Upper lobe of left lung (tissue), 6 donors: ENCODE measurements around the gene FAM227B. TPM values are rescaled to one million over a fixed set of nuclear protein-coding genes. Genes with fewer than 3 reads are reported as not detected.
A peak's percentile ranks its signal among the peaks of the same experiment; 100 is the strongest.

Experiments
- ATAC-seq, 2 donors: fragments of 200-7000 bp; cut with Tn5 transposase; one replicate each; pipeline ENCODE4 v1.9.1; 2022; ENCODE audit warnings: mild to moderate bottlenecking in 2 of 2, moderate library complexity in 2 of 2; ENCODE audit not compliant: low FRiP score in 2 of 2
- DNase-seq, 2 donors: peaks; one replicate each; pipeline ENCODE4 v3.0.0-alpha.2; 2019 to 2020
- H3K27ac ChIP-seq, 4 donors: fragments of 200-600 bp; sonication (generic); one replicate each; pipeline ENCODE4 v1.5.1; 2016 to 2019
- H3K27me3 ChIP-seq, 4 donors: fragments of 200-600 bp; sonication (generic); one replicate each; pipeline ENCODE4 v1.5.1; 2017 to 2019
- H3K36me3 ChIP-seq, 4 donors: fragments of 200-600 bp; sonication (generic); one replicate each; pipeline ENCODE4 v1.5.1; 2016 to 2019
- H3K4me1 ChIP-seq, 4 donors: fragments of 200-600 bp; sonication (generic); one replicate each; pipeline ENCODE4 v1.5.1; 2018 to 2019
- H3K4me3 ChIP-seq, 4 donors: fragments of 200-600 bp; sonication (generic); one replicate each; pipeline ENCODE4 v1.5.1; 2017 to 2019; ENCODE audit warnings: mild to moderate bottlenecking in 2 of 4, moderate library complexity in 1 of 4
- H3K9me3 ChIP-seq, 4 donors: fragments of 200-600 bp; sonication (generic); one replicate each; pipeline ENCODE4 v1.5.1; 2018 to 2019
- CTCF ChIP-seq, 6 experiments: fragments of 450-650 bp in 4 of 6; fragments of 200-600 bp in 2 of 6; sonication (generic) in 2 of 6; IDR thresholded peaks; one replicate each; pipeline ENCODE4 v1.5.1; 2016 to 2019; ENCODE audit warnings: antibody characterized with exemption in 6 of 6
- EP300 ChIP-seq, 4 donors: sonication (generic); formaldehyde crosslinking; IDR thresholded peaks; one replicate each; pipeline ENCODE4 v1.5.1; 2017; ENCODE audit warnings: antibody characterized with exemption in 4 of 4, control low read depth in 2 of 4
- POLR2A ChIP-seq, 4 donors: fragments of 450-650 bp; IDR thresholded peaks; one replicate each; pipeline ENCODE4 v1.5.1; 2016 to 2017; ENCODE audit warnings: antibody characterized with exemption in 4 of 4, mild to moderate bottlenecking in 2 of 4
- POLR2AphosphoS5 ChIP-seq, 2 donors: sonication (generic); formaldehyde crosslinking; IDR thresholded peaks; one replicate each; pipeline ENCODE4 v1.5.1; 2017; ENCODE audit warnings: antibody characterized with exemption in 2 of 2
- WGBS, 2 donors: methylation state at CpG; one replicate each; pipeline ENCODE4 v1.1.5; 2017 to 2018; 5-methylcytosine and 5-hydroxymethylcytosine counted together
- total RNA-seq, 6 donors: library from RNA; depleted of rRNA in 4 of 6; stranded (reverse); fragments of >200 nt in 4 of 6; gene quantifications; one replicate each; pipeline versions ENCODE4 v1.1.0 to v1.2.1, GENCODE V29; 2016 to 2021
- donor health status: DM: no; HTN: no; CAD: no; lungs with moderate emphysema.
- donor health status: DM: no; HTN: yes; CAD: no; lungs with severe emphysema.

FAM227B gene
- total RNA-seq, 6 donors from 2014 or later, result 2.6 to 25.1 (median 2.9) TPM; not detected in 1

GRCh38 chr15:49645277-49645676 is 24.7 kb upstream of the FAM227B start:
- Histone ChIP-seq H3K36me3 (peaks cover 0 to 7% (median 2%) of the 10 kb centered on the region in 4 donors), H3K27me3 (no peaks in the 10 kb centered on the region), H3K4me3 (no peak overlapping the region), H3K4me1 (peaks cover 0 to 6% (median 0%) of the 10 kb centered on the region in 4 donors), H3K9me3 (no peaks in the 10 kb centered on the region), H3K27ac (peak overlapping the region in 1 of 4 donors; percentile 5)
- ATAC-seq, result no peak
- no peak for DNase-seq
- no peak for TF ChIP-seq POLR2A (IDR thresholded peaks at IDR 0.05)
- TF ChIP-seq POLR2AphosphoS5 (IDR thresholded peaks at IDR 0.05), result no peak
- no peak for TF ChIP-seq CTCF (IDR thresholded peaks at IDR 0.05)
- no peak for TF ChIP-seq EP300 (IDR thresholded peaks at IDR 0.05)

GRCh38 chr15:49644364-49644794 is 23.8 kb upstream of the FAM227B start:
- Histone ChIP-seq H3K27ac (peak overlapping the region in 1 of 4 donors; percentile 5), H3K36me3 (peaks cover 0 to 7% (median 2%) of the 10 kb centered on the region in 4 donors), H3K27me3 (no peaks in the 10 kb centered on the region), H3K4me1 (peaks cover 0 to 6% (median 0%) of the 10 kb centered on the region in 4 donors), H3K4me3 (no peak overlapping the region), H3K9me3 (no peaks in the 10 kb centered on the region)
- WGBS, 2 donors, result 97 to 100% methylated on average over 1 of the region's 1 CpG
- no peak for DNase-seq
- ATAC-seq, result no peak
- TF ChIP-seq EP300 (IDR thresholded peaks at IDR 0.05) (no peak), POLR2A (IDR thresholded peaks at IDR 0.05) (no peak), POLR2AphosphoS5 (IDR thresholded peaks at IDR 0.05) (no peak), CTCF (IDR thresholded peaks at IDR 0.05) (no peak)

- no peaks in the 10 kb centered on the region for H3K4me1 ChIP-seq
- TF ChIP-seq CTCF (IDR thresholded peaks at IDR 0.05) (no peak), POLR2AphosphoS5 (IDR thresholded peaks at IDR 0.05) (no peak), POLR2A (IDR thresholded peaks at IDR 0.05) (no peak)
- H3K36me3 ChIP-seq, result peaks cover 4 to 35% (median 10%) of the 10 kb centered on the region in 4 donors
- no peaks in the 10 kb centered on the region for H3K27me3 ChIP-seq
- 91 to 93% methylated on average over 4 of the region's 4 CpGs for WGBS, 2 donors
- H3K27ac ChIP-seq, result no peak overlapping the region
- H3K4me3 ChIP-seq, result no peak overlapping the region
- ATAC-seq, result no peak
- H3K9me3 ChIP-seq, result no peaks in the 10 kb centered on the region
- DNase-seq, result no peak
These were observed 17.2 kb upstream of the FAM227B start for GRCh38 chr15:49637857-49638256.

- Histone ChIP-seq H3K4me1 (peaks cover 0 to 7% (median 0%) of the 10 kb centered on the region in 4 donors), H3K27me3 (no peaks in the 10 kb centered on the region), H3K36me3 (peaks cover 3 to 34% (median 11%) of the 10 kb centered on the region in 4 donors), H3K4me3 (no peak overlapping the region), H3K9me3 (peaks cover 0 to 8% (median 6%) of the 10 kb centered on the region in 4 donors), H3K27ac (no peak overlapping the region)
- ATAC-seq (no peak), DNase-seq (no peak)
- WGBS, 2 donors, result 95 to 96% methylated on average over 2 of the region's 2 CpGs
- TF ChIP-seq POLR2A (IDR thresholded peaks at IDR 0.05) (no peak), POLR2AphosphoS5 (IDR thresholded peaks at IDR 0.05) (no peak), EP300 (IDR thresholded peaks at IDR 0.05) (no peak), CTCF (IDR thresholded peaks at IDR 0.05) (no peak)
These were observed 7.8 kb upstream of the FAM227B start for GRCh38 chr15:49628379-49628778.

- ATAC-seq, result no peak
- WGBS, 2 donors, result 74 to 79% methylated on average over 1 of the region's 1 CpG
- H3K36me3 ChIP-seq, result peaks cover 3 to 33% (median 11%) of the 10 kb centered on the region in 4 donors
These were observed 6.8 kb upstream of the FAM227B start for GRCh38 chr15:49627407-49627877.

More at GRCh38 chr15:49627407-49627877, 6.8 kb upstream of the FAM227B start:
- Histone ChIP-seq H3K4me1 (peaks cover 0 to 16% (median 4%) of the 10 kb centered on the region in 4 donors), H3K27ac (no peak overlapping the region), H3K9me3 (peaks cover 0 to 8% (median 6%) of the 10 kb centered on the region in 4 donors), H3K4me3 (no peak overlapping the region), H3K27me3 (no peaks in the 10 kb centered on the region)
- no peak for DNase-seq
- TF ChIP-seq POLR2A (IDR thresholded peaks at IDR 0.05) (no peak), EP300 (IDR thresholded peaks at IDR 0.05) (no peak), POLR2AphosphoS5 (IDR thresholded peaks at IDR 0.05) (no peak), CTCF (IDR thresholded peaks at IDR 0.05) (no peak)
